A549 (cell line): Measurements from ENCODE around the gene MORN4.

Experiments used
- CEBPB ChIP-seq, 2 experiments: fragments of >200 bp in 1 of 2; sonication (Bioruptor Twin) in 1 of 2; formaldehyde crosslinking in 1 of 2; IDR thresholded peaks; 2 replicates each; pipeline ENCODE4 v1.6.1; 2012 to 2016
- CHD2 ChIP-seq: fragments of 150-350 bp; IDR thresholded peaks from 2 replicates; pipeline ENCODE4 v1.6.1; 2014; ENCODE audit warnings: low read length; ENCODE audit not compliant: partially characterized antibody
- ESRRA ChIP-seq: fragments of 150-350 bp; IDR thresholded peaks from 2 replicates; pipeline ENCODE4 v1.6.1; 2014; ENCODE audit warnings: mild to moderate bottlenecking, low read length, borderline replicate concordance
- HDAC2 ChIP-seq: fragments of 200-600 bp; sonication (generic); IDR thresholded peaks from 2 replicates; pipeline ENCODE4 v1.6.1; 2016
- MAFK ChIP-seq: fragments of 450-650 bp; IDR thresholded peaks from 2 replicates; pipeline ENCODE4 v1.6.1; 2014; ENCODE audit not compliant: partially characterized antibody
- MYC ChIP-seq: IDR thresholded peaks from 2 replicates; pipeline ENCODE4 v1.6.1; 2012; ENCODE audit warnings: mild to moderate bottlenecking, inconsistent platforms, low read length, improper control_type of control experiment, borderline replicate concordance
- POLR2A ChIP-seq: IDR thresholded peaks from 2 replicates; pipeline ENCODE4 v1.6.1; 2012; ENCODE audit warnings: mild to moderate bottlenecking, low read length
- RNF2 ChIP-seq: fragments of 200-600 bp; sonication (generic); IDR thresholded peaks from 2 replicates; pipeline ENCODE4 v1.6.1; 2016; ENCODE audit warnings: low read depth, mild to moderate bottlenecking, antibody characterized with exemption, moderate library complexity, borderline replicate concordance
- SREBF2 ChIP-seq: fragments of 450-650 bp; IDR thresholded peaks from 2 replicates; pipeline ENCODE4 v1.6.1; 2014; ENCODE audit warnings: mild to moderate bottlenecking, moderate library complexity
- TF ChIP-seq, protein P1 (sequence below): fragments of >200 bp; sonication (Bioruptor Twin); formaldehyde crosslinking; IDR thresholded peaks from 3 replicates; pipeline ENCODE4 v1.5.1; 2016
- TF ChIP-seq, protein P2 (sequence below): IDR thresholded peaks from 2 replicates; pipeline ENCODE4 v1.6.1; 2012
- TF ChIP-seq, protein P3 (sequence below): fragments of 150-350 bp; IDR thresholded peaks from 2 replicates; pipeline ENCODE4 v1.6.1; 2014; ENCODE audit warnings: low read depth, mild to moderate bottlenecking, low read length

DNA sequence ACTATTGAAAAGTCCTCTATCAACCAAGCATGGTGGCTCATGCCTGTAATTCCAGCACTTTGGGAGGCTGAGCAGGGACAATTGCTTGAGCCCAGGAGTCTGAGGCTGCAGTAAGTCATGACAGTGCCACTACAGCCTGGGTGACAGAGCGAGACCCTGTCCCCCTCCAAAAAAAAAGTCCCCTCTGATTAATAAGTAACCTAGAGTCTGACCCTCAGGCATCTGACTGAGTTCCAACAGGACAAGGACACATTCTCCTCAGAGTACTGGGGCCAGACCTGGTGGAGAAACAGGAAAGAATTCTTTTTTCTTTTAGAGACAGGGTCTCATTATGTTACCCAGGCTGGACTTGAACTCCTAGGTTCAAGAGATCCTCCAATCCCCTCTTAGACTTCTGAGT is 10.0 kb downstream of the MORN4 start:
- TF ChIP-seq, protein P1, sequence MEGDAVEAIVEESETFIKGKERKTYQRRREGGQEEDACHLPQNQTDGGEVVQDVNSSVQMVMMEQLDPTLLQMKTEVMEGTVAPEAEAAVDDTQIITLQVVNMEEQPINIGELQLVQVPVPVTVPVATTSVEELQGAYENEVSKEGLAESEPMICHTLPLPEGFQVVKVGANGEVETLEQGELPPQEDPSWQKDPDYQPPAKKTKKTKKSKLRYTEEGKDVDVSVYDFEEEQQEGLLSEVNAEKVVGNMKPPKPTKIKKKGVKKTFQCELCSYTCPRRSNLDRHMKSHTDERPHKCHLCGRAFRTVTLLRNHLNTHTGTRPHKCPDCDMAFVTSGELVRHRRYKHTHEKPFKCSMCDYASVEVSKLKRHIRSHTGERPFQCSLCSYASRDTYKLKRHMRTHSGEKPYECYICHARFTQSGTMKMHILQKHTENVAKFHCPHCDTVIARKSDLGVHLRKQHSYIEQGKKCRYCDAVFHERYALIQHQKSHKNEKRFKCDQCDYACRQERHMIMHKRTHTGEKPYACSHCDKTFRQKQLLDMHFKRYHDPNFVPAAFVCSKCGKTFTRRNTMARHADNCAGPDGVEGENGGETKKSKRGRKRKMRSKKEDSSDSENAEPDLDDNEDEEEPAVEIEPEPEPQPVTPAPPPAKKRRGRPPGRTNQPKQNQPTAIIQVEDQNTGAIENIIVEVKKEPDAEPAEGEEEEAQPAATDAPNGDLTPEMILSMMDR: no peak
- TF ChIP-seq SREBF2: no peak
- TF ChIP-seq, protein P2, sequence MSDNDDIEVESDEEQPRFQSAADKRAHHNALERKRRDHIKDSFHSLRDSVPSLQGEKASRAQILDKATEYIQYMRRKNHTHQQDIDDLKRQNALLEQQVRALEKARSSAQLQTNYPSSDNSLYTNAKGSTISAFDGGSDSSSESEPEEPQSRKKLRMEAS: no peak
- TF ChIP-seq POLR2A: no peak
- TF ChIP-seq MAFK: no peak
- TF ChIP-seq HDAC2: no peak
- TF ChIP-seq MYC: no peak
- no peak for TF ChIP-seq ESRRA
- TF ChIP-seq CHD2: no peak
- TF ChIP-seq CEBPB (IDR thresholded peaks at IDR 0.05): no peak
- no peak for TF ChIP-seq RNF2
- TF ChIP-seq, protein P3, sequence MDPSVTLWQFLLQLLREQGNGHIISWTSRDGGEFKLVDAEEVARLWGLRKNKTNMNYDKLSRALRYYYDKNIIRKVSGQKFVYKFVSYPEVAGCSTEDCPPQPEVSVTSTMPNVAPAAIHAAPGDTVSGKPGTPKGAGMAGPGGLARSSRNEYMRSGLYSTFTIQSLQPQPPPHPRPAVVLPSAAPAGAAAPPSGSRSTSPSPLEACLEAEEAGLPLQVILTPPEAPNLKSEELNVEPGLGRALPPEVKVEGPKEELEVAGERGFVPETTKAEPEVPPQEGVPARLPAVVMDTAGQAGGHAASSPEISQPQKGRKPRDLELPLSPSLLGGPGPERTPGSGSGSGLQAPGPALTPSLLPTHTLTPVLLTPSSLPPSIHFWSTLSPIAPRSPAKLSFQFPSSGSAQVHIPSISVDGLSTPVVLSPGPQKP: no peak
